Endothelial cell of umbilical vein (primary cell): ENCODE results near the gene CD81. TPM values are rescaled to one million over a fixed set of nuclear protein-coding genes. Genes with fewer than 3 reads are reported as not detected.

Experiments
- BruUV-seq: library from RNA; stranded (reverse); fragments of 400-500 nt; replicated peaks from 2 replicates; lab custom pipeline; 2021; lab: Mats Ljungman, UMichigan
- CTCF ChIA-PET: fragments of 300-600, 350-600 bp; sonication (Branson Sonifier 250); formaldehyde crosslinking; loops from one replicate; lab custom pipeline; 2021; ENCODE audit warnings: antibody characterized with exemption, inconsistent platforms; lab: Charles Lee
- POLR2A ChIA-PET: fragments of 300-600, 350-600 bp; sonication (Branson Sonifier 250); formaldehyde crosslinking; loops from one replicate; lab custom pipeline; 2021; ENCODE audit warnings: antibody characterized with exemption, inconsistent platforms; lab: Charles Lee
- DNase-seq: peaks from one replicate; pipeline ENCODE4 v3.0.0-alpha.2; 2011; ENCODE audit warnings: low read depth, low spot score
- FAIRE-seq: peaks from 2 replicates; lab custom pipeline; 2011; peaks lifted over from hg19 to GRCh38; lab: Jason Lieb, UNC
- H2AFZ ChIP-seq: 2 replicates; pipeline ENCODE4 v1.6.0; 2012; ENCODE audit warnings: low read depth, low read length, control low read depth, inconsistent platforms
- H3K27ac ChIP-seq: 2 replicates; pipeline ENCODE4 v1.5.1; 2011; ENCODE audit warnings: low read depth, mild to moderate bottlenecking, control low read depth, low read length, moderate library complexity; ENCODE audit not compliant: insufficient read depth
- H3K27me3 ChIP-seq, 2 experiments: 2 replicates each; pipeline versions ENCODE4 v1.6.0 to v1.6.1; 2011; ENCODE audit warnings: low read length in 2 of 2, mixed read lengths in 1 of 2; ENCODE audit not compliant: control insufficient read depth in 2 of 2, insufficient read depth in 2 of 2
- H3K36me3 ChIP-seq, 2 experiments: 2 replicates in 1 of 2; 3 replicates in 1 of 2; pipeline ENCODE4 v1.5.1; 2011; ENCODE audit warnings: low read length in 2 of 2, mild to moderate bottlenecking in 1 of 2, moderate library complexity in 1 of 2; ENCODE audit not compliant: control insufficient read depth in 2 of 2, insufficient read depth in 2 of 2; ENCODE audit errors: extremely low read depth in 1 of 2
- H3K4me1 ChIP-seq: 3 replicates; pipeline ENCODE4 v1.5.1; 2011; ENCODE audit warnings: mild to moderate bottlenecking, low read length; ENCODE audit not compliant: control insufficient read depth, insufficient read depth; ENCODE audit errors: extremely low read depth
- H3K4me2 ChIP-seq: 2 replicates; pipeline ENCODE4 v1.6.1; 2011; ENCODE audit warnings: low read length, control low read depth, mixed read lengths; ENCODE audit not compliant: insufficient read depth
- H3K4me3 ChIP-seq, 3 experiments: fragments of 200-600 bp in 1 of 3; sonication (generic), shearing (Covaris generic) in 1 of 3; replicated peaks in 1 of 3; 2 replicates each; pipeline ENCODE4 v1.5.1; 2011 to 2016; ENCODE audit warnings: control low read depth in 3 of 3, low read length in 3 of 3, mild to moderate bottlenecking in 2 of 3, inconsistent platforms in 1 of 3, low read depth in 1 of 3, moderate library complexity in 1 of 3; ENCODE audit not compliant: insufficient read depth in 1 of 3
- H3K79me2 ChIP-seq: 2 replicates; pipeline ENCODE4 v1.6.0; 2012; ENCODE audit warnings: low read length, inconsistent platforms; ENCODE audit not compliant: control insufficient read depth, insufficient read depth
- H3K9ac ChIP-seq: replicated peaks from 2 replicates; pipeline ENCODE3; 2011; ENCODE audit warnings: low read length, control low read depth; ENCODE audit not compliant: insufficient read depth; ENCODE audit errors: extremely low read depth
- H3K9me1 ChIP-seq: replicated peaks from 3 replicates; pipeline ENCODE4 v1.6.0; 2011; ENCODE audit warnings: mild to moderate bottlenecking, low read length; ENCODE audit not compliant: control insufficient read depth, insufficient read depth; ENCODE audit errors: extremely low read depth
- H3K9me3 ChIP-seq: replicated peaks from 2 replicates; pipeline ENCODE4 v1.5.1; 2012; ENCODE audit warnings: low read length, inconsistent platforms; ENCODE audit not compliant: control insufficient read depth, insufficient read depth
- H4K20me1 ChIP-seq: replicated peaks from 2 replicates; pipeline ENCODE3; 2011; ENCODE audit warnings: mild to moderate bottlenecking, low read length; ENCODE audit not compliant: control insufficient read depth, insufficient read depth; ENCODE audit errors: extremely low read depth
- CTCF ChIP-seq, 2 donors: IDR thresholded peaks; 1 replicate in 1 of 2; 2 replicates in 1 of 2; pipeline ENCODE4 v1.5.1; 2011; ENCODE audit warnings: low read length in 2 of 2, mild to moderate bottlenecking in 2 of 2, moderate library complexity in 2 of 2, control low read depth in 1 of 2, inconsistent platforms in 1 of 2, low read depth in 1 of 2; ENCODE audit not compliant: insufficient read depth in 1 of 2; ENCODE audit errors: extremely low read depth in 1 of 2
- EZH2 ChIP-seq: IDR thresholded peaks from 2 replicates; pipeline ENCODE4 v1.6.1; 2012; ENCODE audit warnings: borderline replicate concordance, low read depth, mild to moderate bottlenecking, moderate library complexity, low read length, inconsistent platforms; ENCODE audit not compliant: severe bottlenecking
- FOS ChIP-seq: IDR thresholded peaks from 2 replicates; pipeline ENCODE4 v1.6.1; 2011; ENCODE audit warnings: mild to moderate bottlenecking, low read length, moderate library complexity, borderline replicate concordance; ENCODE audit not compliant: insufficient read depth
- GATA2 ChIP-seq: IDR thresholded peaks from 2 replicates; pipeline ENCODE4 v1.7.0; 2011; ENCODE audit warnings: low read depth, mild to moderate bottlenecking, moderate library complexity, mixed read lengths, low read length; ENCODE audit not compliant: insufficient read length, insufficient read depth
- JUN ChIP-seq: IDR thresholded peaks from 2 replicates; pipeline ENCODE4 v1.6.1; 2011; ENCODE audit warnings: borderline replicate concordance, low read depth; ENCODE audit not compliant: insufficient read length, insufficient read depth
- MAX ChIP-seq: IDR thresholded peaks from 2 replicates; pipeline ENCODE4 v1.6.1; 2011; ENCODE audit not compliant: insufficient read depth, insufficient read length
- MYC ChIP-seq: IDR thresholded peaks from one replicate; pipeline ENCODE4 v1.6.1; 2011; ENCODE audit warnings: mild to moderate bottlenecking, low read depth, low read length
- POLR2A ChIP-seq: IDR thresholded peaks from 2 replicates; pipeline ENCODE4 v1.6.1; 2012; ENCODE audit warnings: low read depth, mild to moderate bottlenecking, control low read depth, low read length
- POLR2AphosphoS5 ChIP-seq: IDR thresholded peaks from 2 replicates; pipeline ENCODE4 v1.6.1; 2012; ENCODE audit warnings: low read depth, mild to moderate bottlenecking, control low read depth, low read length, moderate library complexity; ENCODE audit not compliant: insufficient read depth
- dilution Hi-C: fragments of 300-500 bp; cut with MboI; formaldehyde crosslinking; loops from one replicate; pipeline ENCODE4 v1.15.0; 2019; ENCODE audit warnings: low sequenced_read_pairs; ENCODE audit not compliant: extremely low pct_ligation_motif_present
- intact Hi-C: fragments of 100-400 bp; cut with micrococcal nuclease; formaldehyde crosslinking; loops from one replicate; pipeline ENCODE4 v1.10.0; 2022
- polyA plus RNA-seq, 4 experiments: library from polyadenylated mRNA; depleted of rRNA in 3 of 4; stranded (reverse) in 3 of 4; unstranded in 1 of 4; fragments of >200 nt; gene quantifications; 2 replicates each; pipeline versions ENCODE4 v1.2.1 to v1.2.3, GENCODE V29; 2011 to 2012; ENCODE audit warnings: missing spikeins in 1 of 4
- total RNA-seq: library from RNA; stranded (reverse); gene quantifications from 2 replicates; pipeline ENCODE4 v1.2.3, GENCODE V29; 2021

The CD81 gene
- total and polyA plus RNA-seq, 2 donors (not counting 3 experiments of a cell fraction or from before 2014, with no cell fraction given) = 409 to 802 TPM

- ChIA-PET POLR2A (no interaction called here), CTCF (interaction anchor here (1.0 to 2.1 kb wide), 3 partner anchors 22 to 89 kb away, joined by 3 to 6 read pairs (median 3); no protein-coding TSS in a partner anchor)
- Histone ChIP-seq H3K9ac (no peak overlapping the region), H2AFZ (no peak overlapping the region), H3K27me3 (peaks cover 9 to 11% of the 10 kb centered on the region in 2 experiments), H3K4me2 (no peak overlapping the region), H4K20me1 (no peaks in the 10 kb centered on the region), H3K4me3 (no peak overlapping the region), H3K79me2 (no peaks in the 10 kb centered on the region), H3K4me1 (no peaks in the 10 kb centered on the region), H3K9me1 (no peaks in the 10 kb centered on the region), H3K36me3 (no peaks in the 10 kb centered on the region), H3K9me3 (no peaks in the 10 kb centered on the region), H3K27ac (no peak overlapping the region)
- intact Hi-C loops = no loop called here
- BruUV-seq = no TSS peak
- dilution Hi-C loops = no loop called here
- no peak for FAIRE-seq
- TF ChIP-seq GATA2 (peak; percentile 32), MYC (no peak), CTCF (IDR thresholded peaks at IDR 0.05; ENCODE audit: extremely low read depth in 1 of 2, insufficient read depth in 1 of 2, low read depth in 1 of 2, low read length in 2 of 2) (no peak), JUN (no peak), EZH2 (no peak), POLR2A (no peak)
- DNase-seq = no peak
Measured at GRCh38 chr11:2442589-2442988, 65.5 kb downstream of the CD81 start.

- ChIA-PET CTCF (interaction anchor here (1.0 kb wide), 1 partner anchor 24 kb away, joined by 3 read pairs; no protein-coding TSS in a partner anchor), POLR2A (no interaction called here)
- dilution Hi-C loops = no loop called here
Measured at GRCh38 chr11:2443406-2443805, 66.3 kb downstream of the CD81 start.

More at GRCh38 chr11:2443406-2443805, 66.3 kb downstream of the CD81 start:
- DNase-seq (no peak), FAIRE-seq (no peak)
- no peaks in the 10 kb centered on the region for H3K9me3 ChIP-seq
- H3K27me3 ChIP-seq = peaks cover 9 to 11% of the 10 kb centered on the region in 2 experiments
- H2AFZ ChIP-seq = no peak overlapping the region
- TF ChIP-seq JUN (no peak), GATA2 (no peak), MYC (no peak), CTCF (IDR thresholded peaks at IDR 0.05; ENCODE audit: extremely low read depth in 1 of 2, insufficient read depth in 1 of 2, low read depth in 1 of 2, low read length in 2 of 2) (no peak), EZH2 (no peak), MAX (no peak), POLR2A (no peak), POLR2AphosphoS5 (no peak), FOS (no peak)
- no peaks in the 10 kb centered on the region for H3K4me1 ChIP-seq
- no peaks in the 10 kb centered on the region for H3K9me1 ChIP-seq
- intact Hi-C loops = no loop called here
- no peaks in the 10 kb centered on the region for H3K79me2 ChIP-seq
- H4K20me1 ChIP-seq = no peaks in the 10 kb centered on the region
- no peaks in the 10 kb centered on the region for H3K36me3 ChIP-seq
- no peak overlapping the region for H3K27ac ChIP-seq
- no TSS peak for BruUV-seq
- H3K4me3 ChIP-seq = no peak overlapping the region
- H3K9ac ChIP-seq = no peak overlapping the region
- H3K4me2 ChIP-seq = no peak overlapping the region
